Measurements from ENCODE around the gene FOSL1.
A peak's percentile ranks its signal among the peaks of the same experiment; 100 is the strongest.

The FOSL1 gene

GRCh38 chr11:65919573-65920371 is 19.6 kb upstream of the FOSL1 start:
- 2 to 6% methylated on average over 28 to 46 of the region's 60 CpGs for WGBS, 2 experiments (ENCODE audit: insufficient coverage in 2 of 2)
- Histone ChIP-seq H3K4me3 (ENCODE audit: extremely low read depth, insufficient read depth, low read length, poor library complexity, severe bottlenecking) (peak overlapping the region; percentile 89), H3K27ac (ENCODE audit: low read depth, low read length, severe bottlenecking) (no peak overlapping the region), H3K36me3 (ENCODE audit: control insufficient read depth, insufficient read depth, low read length) (peaks cover 52% of the 10 kb centered on the region), H3K9me3 (ENCODE audit: control insufficient read depth, low read length) (no peaks in the 10 kb centered on the region), H3K4me1 (ENCODE audit: control insufficient read depth, insufficient read depth, low read length, poor library complexity, severe bottlenecking) (peaks cover 39% of the 10 kb centered on the region)

GRCh38 chr11:65919141-65919572 is 19.0 kb upstream of the FOSL1 start, which contains the start of gene DRAP1:
Gene DRAP1 (plus strand): TSS chr11:65919426. CDS start chr11:65919502, 76 bp downstream.
- H3K27ac ChIP-seq (ENCODE audit: low read depth, low read length, severe bottlenecking) = peak within 1 kb of the TSS; percentile 90
- H3K4me1 ChIP-seq (ENCODE audit: control insufficient read depth, insufficient read depth, low read length, poor library complexity, severe bottlenecking) = peaks cover 44% of the 10 kb centered on the region
- peak within 1 kb of the TSS; percentile 97 for H3K4me3 ChIP-seq (ENCODE audit: extremely low read depth, insufficient read depth, low read length, poor library complexity, severe bottlenecking)
- 0% methylated on average over 41 to 44 of the region's 59 CpGs for WGBS, 2 experiments (ENCODE audit: insufficient coverage in 2 of 2)
- H3K36me3 ChIP-seq (ENCODE audit: control insufficient read depth, insufficient read depth, low read length) = peaks cover 47% of the 10 kb centered on the region
- H3K9me3 ChIP-seq (ENCODE audit: control insufficient read depth, low read length) = no peaks in the 10 kb centered on the region

- peak within 1 kb of the TSS; percentile 97 for H3K4me3 ChIP-seq (ENCODE audit: extremely low read depth, insufficient read depth, low read length, poor library complexity, severe bottlenecking)
- H3K27ac ChIP-seq (ENCODE audit: low read depth, low read length, severe bottlenecking) = peak within 1 kb of the TSS; percentile 90
- WGBS, 2 experiments (ENCODE audit: insufficient coverage in 2 of 2) = 9 to 12% methylated on average over 24 to 45 of the region's 77 CpGs
- peaks cover 44% of the 10 kb centered on the region for H3K4me1 ChIP-seq (ENCODE audit: control insufficient read depth, insufficient read depth, low read length, poor library complexity, severe bottlenecking)
- H3K36me3 ChIP-seq (ENCODE audit: control insufficient read depth, insufficient read depth, low read length) = peaks cover 46% of the 10 kb centered on the region
- H3K9me3 ChIP-seq (ENCODE audit: control insufficient read depth, low read length) = no peaks in the 10 kb centered on the region
Observed at GRCh38 chr11:65918211-65919140, 18.3 kb upstream of the FOSL1 start, which contains the start of gene C11orf68. Gene C11orf68 (minus strand): TSS chr11:65919062. CDS start chr11:65919031, 31 bp downstream.

GRCh38 chr11:65917434-65918210 is 17.4 kb upstream of the FOSL1 start:
- Histone ChIP-seq H3K9me3 (ENCODE audit: control insufficient read depth, low read length) (no peaks in the 10 kb centered on the region), H3K4me3 (ENCODE audit: extremely low read depth, insufficient read depth, low read length, poor library complexity, severe bottlenecking) (peak overlapping the region; percentile 97), H3K36me3 (ENCODE audit: control insufficient read depth, insufficient read depth, low read length) (peaks cover 38% of the 10 kb centered on the region), H3K4me1 (ENCODE audit: control insufficient read depth, insufficient read depth, low read length, poor library complexity, severe bottlenecking) (peaks cover 52% of the 10 kb centered on the region), H3K27ac (ENCODE audit: low read depth, low read length, severe bottlenecking) (peak overlapping the region; percentile 98)
- 95 to 96% methylated on average over 30 to 35 of the region's 35 CpGs for WGBS, 2 experiments (ENCODE audit: insufficient coverage in 2 of 2)

GRCh38 chr11:65917077-65917433 is 16.9 kb upstream of the FOSL1 start:
- 90 to 97% methylated on average over 1 to 3 of the region's 3 CpGs for WGBS, 2 experiments (ENCODE audit: insufficient coverage in 2 of 2)
- Histone ChIP-seq H3K9me3 (ENCODE audit: control insufficient read depth, low read length) (no peaks in the 10 kb centered on the region), H3K4me3 (ENCODE audit: extremely low read depth, insufficient read depth, low read length, poor library complexity, severe bottlenecking) (peak overlapping the region; percentile 97)

GRCh38 chr11:65916391-65916790 is 16.2 kb upstream of the FOSL1 start:
- Histone ChIP-seq H3K4me3 (ENCODE audit: extremely low read depth, insufficient read depth, low read length, poor library complexity, severe bottlenecking) (peak overlapping the region; percentile 3), H3K36me3 (ENCODE audit: control insufficient read depth, insufficient read depth, low read length) (peaks cover 26% of the 10 kb centered on the region), H3K27ac (ENCODE audit: low read depth, low read length, severe bottlenecking) (peak overlapping the region; percentile 98), H3K4me1 (ENCODE audit: control insufficient read depth, insufficient read depth, low read length, poor library complexity, severe bottlenecking) (peaks cover 64% of the 10 kb centered on the region), H3K9me3 (ENCODE audit: control insufficient read depth, low read length) (no peaks in the 10 kb centered on the region)
- WGBS, 2 experiments (ENCODE audit: insufficient coverage in 2 of 2) = 91 to 100% methylated on average over 3 to 5 of the region's 7 CpGs

More at GRCh38 chr11:65917077-65917433, 16.9 kb upstream of the FOSL1 start:
- Histone ChIP-seq H3K27ac (ENCODE audit: low read depth, low read length, severe bottlenecking) (peak overlapping the region; percentile 98), H3K4me1 (ENCODE audit: control insufficient read depth, insufficient read depth, low read length, poor library complexity, severe bottlenecking) (peaks cover 58% of the 10 kb centered on the region), H3K36me3 (ENCODE audit: control insufficient read depth, insufficient read depth, low read length) (peaks cover 32% of the 10 kb centered on the region)

- H3K27ac ChIP-seq (ENCODE audit: low read depth, low read length, severe bottlenecking) = peak overlapping the region; percentile 98
- peak overlapping the region; percentile 3 for H3K4me3 ChIP-seq (ENCODE audit: extremely low read depth, insufficient read depth, low read length, poor library complexity, severe bottlenecking)
- H3K4me1 ChIP-seq (ENCODE audit: control insufficient read depth, insufficient read depth, low read length, poor library complexity, severe bottlenecking) = peaks cover 67% of the 10 kb centered on the region
- no peaks in the 10 kb centered on the region for H3K9me3 ChIP-seq (ENCODE audit: control insufficient read depth, low read length)
- WGBS, 2 experiments (ENCODE audit: insufficient coverage in 2 of 2) = 26 to 31% methylated on average over 12 to 13 of the region's 13 CpGs
- peaks cover 20% of the 10 kb centered on the region for H3K36me3 ChIP-seq (ENCODE audit: control insufficient read depth, insufficient read depth, low read length)
Observed at GRCh38 chr11:65915821-65916251, 15.6 kb upstream of the FOSL1 start.

- peaks cover 15% of the 10 kb centered on the region for H3K36me3 ChIP-seq (ENCODE audit: control insufficient read depth, insufficient read depth, low read length)
- peak overlapping the region; percentile 98 for H3K27ac ChIP-seq (ENCODE audit: low read depth, low read length, severe bottlenecking)
- H3K4me3 ChIP-seq (ENCODE audit: extremely low read depth, insufficient read depth, low read length, poor library complexity, severe bottlenecking) = no peak overlapping the region
- H3K4me1 ChIP-seq (ENCODE audit: control insufficient read depth, insufficient read depth, low read length, poor library complexity, severe bottlenecking) = peaks cover 61% of the 10 kb centered on the region
- 80 to 85% methylated on average over 8 of the region's 10 CpGs for WGBS, 2 experiments (ENCODE audit: insufficient coverage in 2 of 2)
- H3K9me3 ChIP-seq (ENCODE audit: control insufficient read depth, low read length) = no peaks in the 10 kb centered on the region
Observed at GRCh38 chr11:65915101-65915820, 15.1 kb upstream of the FOSL1 start.

- no peaks in the 10 kb centered on the region for H3K9me3 ChIP-seq (ENCODE audit: control insufficient read depth, low read length)
- H3K4me1 ChIP-seq (ENCODE audit: control insufficient read depth, insufficient read depth, low read length, poor library complexity, severe bottlenecking) = peaks cover 57% of the 10 kb centered on the region
- H3K4me3 ChIP-seq (ENCODE audit: extremely low read depth, insufficient read depth, low read length, poor library complexity, severe bottlenecking) = no peak overlapping the region
- peaks cover 14% of the 10 kb centered on the region for H3K36me3 ChIP-seq (ENCODE audit: control insufficient read depth, insufficient read depth, low read length)
- peak overlapping the region; percentile 41 for H3K27ac ChIP-seq (ENCODE audit: low read depth, low read length, severe bottlenecking)
- WGBS, 2 experiments (ENCODE audit: insufficient coverage in 2 of 2) = 89 to 96% methylated on average over 3 of the region's 4 CpGs
Observed at GRCh38 chr11:65912845-65913244, 12.7 kb upstream of the FOSL1 start.

Measured in mesodermal cell (in vitro differentiated cells).